Transverse colon (tissue), 3 donors: ENCODE measurements around the gene CRMP1.

Experiments used
- POLR2A ChIP-seq: fragments of 450-650 bp; IDR thresholded peaks from one replicate; pipeline ENCODE4 v1.6.1; 2016; ENCODE audit warnings: antibody characterized with exemption, mild to moderate bottlenecking, moderate library complexity
- TF ChIP-seq, protein P1 (sequence below), 5 experiments: fragments of 200-600 bp in 3 of 5; fragments of 450-650 bp in 2 of 5; sonication (generic) in 3 of 5; IDR thresholded peaks; 1 replicate in 2 of 5; 2 replicates in 3 of 5; pipeline ENCODE4 v1.5.1; 2016 to 2017; ENCODE audit warnings: antibody characterized with exemption in 5 of 5, inconsistent platforms in 3 of 5, mild to moderate bottlenecking in 2 of 5, moderate library complexity in 1 of 5

DNA sequence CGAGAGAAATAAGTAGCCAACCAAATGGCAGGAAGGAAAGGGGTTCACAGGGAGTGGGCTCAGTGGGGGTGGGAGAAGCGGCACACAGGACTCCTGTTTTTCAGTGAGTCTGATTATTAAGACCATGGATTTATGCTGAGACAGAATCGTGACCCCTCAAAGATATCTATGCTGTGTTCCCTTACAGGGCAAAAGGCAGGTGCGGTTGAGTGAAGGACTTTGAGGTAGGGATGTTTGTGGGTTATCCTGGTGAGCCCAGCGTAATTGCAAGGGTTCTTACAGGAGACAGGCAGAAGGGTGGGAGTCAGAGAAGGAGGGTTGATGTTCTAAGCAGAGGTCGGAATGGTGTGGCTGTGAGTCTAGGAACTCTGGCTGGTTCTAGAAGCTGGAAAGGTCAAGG is 108.9 kb downstream of the CRMP1 start:
- TF ChIP-seq, protein P1, sequence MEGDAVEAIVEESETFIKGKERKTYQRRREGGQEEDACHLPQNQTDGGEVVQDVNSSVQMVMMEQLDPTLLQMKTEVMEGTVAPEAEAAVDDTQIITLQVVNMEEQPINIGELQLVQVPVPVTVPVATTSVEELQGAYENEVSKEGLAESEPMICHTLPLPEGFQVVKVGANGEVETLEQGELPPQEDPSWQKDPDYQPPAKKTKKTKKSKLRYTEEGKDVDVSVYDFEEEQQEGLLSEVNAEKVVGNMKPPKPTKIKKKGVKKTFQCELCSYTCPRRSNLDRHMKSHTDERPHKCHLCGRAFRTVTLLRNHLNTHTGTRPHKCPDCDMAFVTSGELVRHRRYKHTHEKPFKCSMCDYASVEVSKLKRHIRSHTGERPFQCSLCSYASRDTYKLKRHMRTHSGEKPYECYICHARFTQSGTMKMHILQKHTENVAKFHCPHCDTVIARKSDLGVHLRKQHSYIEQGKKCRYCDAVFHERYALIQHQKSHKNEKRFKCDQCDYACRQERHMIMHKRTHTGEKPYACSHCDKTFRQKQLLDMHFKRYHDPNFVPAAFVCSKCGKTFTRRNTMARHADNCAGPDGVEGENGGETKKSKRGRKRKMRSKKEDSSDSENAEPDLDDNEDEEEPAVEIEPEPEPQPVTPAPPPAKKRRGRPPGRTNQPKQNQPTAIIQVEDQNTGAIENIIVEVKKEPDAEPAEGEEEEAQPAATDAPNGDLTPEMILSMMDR (IDR thresholded peaks at IDR 0.05) = no peak
- no peak for TF ChIP-seq POLR2A
